Measurements from ENCODE around the gene RSL1D1. TPM values are rescaled to one million over a fixed set of nuclear protein-coding genes. Genes with fewer than 3 reads are reported as not detected.
"Not testable (repeated sequence)": the region's sequence is repeated elsewhere in the genome, so short reads cannot be mapped to it uniquely, and the experiment has no call there.

RSL1D1 gene
- polyA plus RNA-seq, 1 donor, result 321 TPM

- DNase-seq, result no peak
Measured at GRCh38 chr16:11843206-11843605, 8.1 kb downstream of the RSL1D1 start.

GRCh38 chr16:11841026-11841425, 10.3 kb downstream of the RSL1D1 start:
- DNase-seq, result no peak

- no peak for DNase-seq
Measured at GRCh38 chr16:11836650-11837244, 14.6 kb downstream of the RSL1D1 start.

- DNase-seq, result no peak
Measured at GRCh38 chr16:11835891-11836649, 15.3 kb downstream of the RSL1D1 start.

DNA sequence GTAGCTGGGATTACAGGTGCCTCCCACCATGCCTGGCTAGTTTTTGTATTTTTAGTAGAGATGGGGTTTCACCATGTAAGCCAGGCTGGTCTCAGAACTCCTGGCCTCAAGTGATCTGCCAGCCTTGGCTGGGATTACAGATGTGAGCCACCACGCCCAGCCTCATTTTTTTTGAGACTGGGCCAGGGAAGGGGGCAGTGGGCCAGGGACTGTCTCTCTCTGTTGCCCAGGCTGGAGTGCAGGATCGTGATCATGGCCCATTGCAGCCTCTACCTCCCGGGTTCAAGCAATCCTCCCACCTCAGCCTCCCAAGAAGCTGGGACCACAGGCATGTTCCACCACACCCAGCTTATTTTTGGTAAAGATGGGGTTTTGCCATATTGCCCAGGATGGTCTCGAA, 16.0 kb downstream of the RSL1D1 start:
- no peak for DNase-seq

DNA sequence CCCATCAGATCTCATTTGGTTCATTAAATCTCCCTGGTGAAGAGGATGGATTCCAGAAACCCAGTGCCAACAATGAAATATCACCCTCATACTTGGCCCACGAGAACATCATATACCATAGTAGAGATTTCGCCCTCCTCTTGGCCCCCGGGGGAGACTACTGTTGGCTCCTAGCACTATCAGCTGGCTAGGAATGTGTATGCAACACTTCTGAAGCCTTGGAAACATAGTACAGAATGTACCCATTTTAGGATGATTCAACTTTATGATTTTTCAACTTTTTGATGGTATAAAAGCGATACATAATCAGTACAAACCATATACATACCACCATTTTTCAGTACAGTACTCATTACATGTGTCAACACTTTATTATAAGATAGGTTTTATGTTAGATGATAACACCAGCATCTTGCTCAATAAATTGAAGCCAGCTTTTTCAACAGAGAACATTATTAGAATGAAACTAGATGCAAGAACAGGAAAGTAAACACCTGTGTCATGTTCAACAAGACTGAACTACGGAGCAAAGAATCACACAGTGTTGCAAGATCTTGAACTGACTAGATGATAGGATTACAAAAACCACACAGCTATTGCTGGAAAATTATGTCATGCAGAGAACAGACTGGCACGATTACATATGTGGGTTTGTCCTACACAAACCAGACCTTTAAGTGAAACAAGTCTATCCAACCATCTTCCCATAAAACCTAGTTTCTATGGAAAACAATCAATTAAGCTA, 17.2 kb downstream of the RSL1D1 start:
- DNase-seq, result no peak

DNA sequence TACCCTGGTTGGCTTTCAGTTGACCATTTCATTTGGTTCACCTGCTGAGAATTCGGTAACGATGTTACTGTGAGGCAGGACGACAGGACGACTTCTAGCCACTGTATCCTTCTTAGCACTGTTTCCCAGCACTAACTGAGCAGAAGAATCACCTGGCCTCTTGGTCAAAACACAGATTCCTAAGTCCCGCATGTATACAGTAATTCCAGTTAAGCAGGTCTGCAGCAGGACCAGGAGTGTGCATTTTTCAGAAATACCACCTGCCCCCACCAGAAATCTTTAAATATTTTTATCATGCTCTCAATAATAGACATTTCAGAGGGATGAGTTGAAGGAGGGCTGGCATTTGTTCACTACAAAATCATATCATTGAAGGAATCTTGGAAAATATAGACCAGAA, 22.6 kb downstream of the RSL1D1 start:
- no peak for DNase-seq

DNA sequence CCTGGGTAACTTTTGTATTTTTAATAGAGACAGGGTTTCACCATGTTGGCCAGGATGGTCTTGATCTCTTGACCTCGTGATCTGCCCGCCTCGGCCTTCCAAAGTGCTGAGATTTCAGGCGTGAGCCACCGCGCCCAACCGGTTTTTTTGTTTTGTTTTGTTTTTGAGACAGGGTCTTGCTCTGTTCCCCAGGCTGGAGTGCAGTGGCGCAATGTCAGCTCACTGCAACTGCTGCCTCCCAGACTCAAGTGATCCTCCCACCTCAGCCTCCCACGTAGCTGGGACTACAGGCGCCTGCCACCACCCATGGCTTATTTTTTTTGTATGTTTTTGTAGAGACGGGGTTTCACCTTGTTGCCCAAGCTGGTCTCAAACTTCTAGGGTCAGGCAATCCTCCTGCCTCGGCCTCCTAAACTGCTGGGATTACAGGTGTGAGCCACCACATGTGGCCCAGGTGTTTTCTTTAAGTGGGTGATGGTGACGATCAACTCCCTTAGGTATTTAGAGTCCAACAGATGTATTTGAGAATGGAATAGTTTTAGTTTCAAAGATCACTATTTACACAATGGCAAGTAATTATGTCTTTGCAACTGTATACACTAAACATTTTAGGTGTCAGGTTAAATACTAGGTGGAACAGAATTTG, 25.7 kb downstream of the RSL1D1 start:
- DNase-seq, result not testable (repeated sequence)

DNA sequence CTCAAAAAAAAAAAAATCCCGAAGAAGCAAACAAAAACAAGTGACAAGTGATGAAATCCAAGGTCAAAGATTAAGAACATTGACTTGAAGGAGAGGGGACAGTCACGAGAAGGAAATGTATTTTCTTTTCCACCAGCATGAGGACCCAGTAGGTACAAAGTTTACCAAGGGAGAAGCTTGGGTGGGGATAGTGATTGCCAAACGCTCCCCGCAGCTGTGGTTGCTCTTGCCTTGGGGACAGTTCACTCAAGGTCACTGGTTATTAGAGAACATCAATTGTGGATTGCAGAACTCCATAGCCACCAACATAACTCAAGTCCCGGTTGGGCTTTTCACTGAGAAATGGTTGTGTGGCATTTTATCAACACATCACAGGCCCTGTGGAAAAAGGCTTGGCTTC, 27.0 kb downstream of the RSL1D1 start:
- no peak for DNase-seq

- DNase-seq, result not testable (repeated sequence)
Measured at GRCh38 chr16:11823645-11824044, 27.7 kb downstream of the RSL1D1 start.

- no peak for DNase-seq
Measured at GRCh38 chr16:11819798-11820197, 31.5 kb downstream of the RSL1D1 start.

GRCh38 chr16:11818970-11819369, 32.4 kb downstream of the RSL1D1 start:
- DNase-seq, result not testable (repeated sequence)

DNA sequence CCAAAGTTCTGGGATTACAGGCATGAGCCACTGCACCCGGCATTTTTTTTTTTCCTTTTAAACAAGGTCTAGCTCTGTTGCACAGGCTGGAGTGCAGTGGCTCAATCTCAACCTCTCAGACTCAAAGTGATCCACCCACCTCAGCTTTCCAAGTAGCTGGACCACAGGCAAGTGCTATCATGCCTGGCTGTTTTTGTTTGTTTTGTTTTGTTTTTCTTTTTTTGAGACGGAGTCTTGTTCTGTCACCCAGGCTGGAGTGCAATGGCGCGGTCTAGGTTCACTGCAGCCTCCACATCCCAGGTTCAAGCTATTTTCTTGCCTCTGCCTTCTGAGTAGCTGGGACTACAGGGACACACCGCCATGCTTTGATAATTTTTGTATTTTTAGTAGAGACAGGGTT, 35.2 kb downstream of the RSL1D1 start:
- DNase-seq, result no peak

- not testable (repeated sequence) for DNase-seq
Measured at GRCh38 chr16:11814800-11815199, 36.5 kb downstream of the RSL1D1 start.

DNA sequence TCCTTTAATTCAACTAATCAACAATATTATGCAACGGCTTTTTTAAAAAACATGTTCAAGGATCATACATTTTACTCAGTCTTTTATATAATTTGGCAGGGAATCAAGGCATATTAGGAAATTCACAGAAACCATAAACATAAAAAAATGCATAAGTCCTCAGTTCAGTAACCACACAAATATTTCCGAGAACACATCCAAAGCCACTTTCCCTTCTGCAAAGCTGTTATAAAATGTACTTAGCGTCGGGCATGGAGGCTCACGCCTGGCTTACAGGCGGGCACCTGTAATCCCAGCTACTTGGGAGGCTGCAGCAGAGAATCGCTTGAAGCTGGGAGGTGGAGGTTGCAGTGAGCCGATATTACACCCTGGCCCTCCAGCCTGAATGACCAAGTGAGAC, 44.6 kb downstream of the RSL1D1 start:
- DNase-seq, result no peak

GRCh38 chr16:11805556-11805955, 45.8 kb downstream of the RSL1D1 start:
- DNase-seq, result no peak

DNA sequence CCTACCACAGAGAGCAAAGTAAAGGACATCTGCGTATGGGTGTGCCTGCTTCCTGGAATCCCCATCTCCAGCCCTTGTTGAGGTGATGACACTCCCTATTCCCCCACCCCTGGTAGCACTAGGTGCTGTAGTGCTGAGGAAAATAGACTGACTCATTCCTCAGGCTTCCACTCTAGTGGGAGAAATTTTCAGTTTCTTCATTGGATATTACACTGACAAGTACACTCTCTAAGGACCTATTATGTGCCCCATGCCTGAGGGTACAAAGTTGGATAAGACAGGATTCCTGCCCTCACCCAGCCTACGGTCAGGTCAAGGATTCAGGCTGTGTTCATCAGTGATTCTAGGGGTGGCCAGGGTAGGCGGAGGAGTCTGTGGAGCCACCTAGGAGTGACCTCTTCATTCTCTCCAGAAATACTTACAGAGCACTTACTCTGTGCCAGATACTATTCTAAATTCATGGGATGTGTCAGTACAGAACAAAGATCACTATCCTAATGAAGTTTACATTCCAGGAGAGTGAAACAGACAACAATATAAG, 49.8 kb downstream of the RSL1D1 start:
- DNase-seq, result no peak

GRCh38 chr16:11800382-11800718, 51.0 kb downstream of the RSL1D1 start:
- no peak for DNase-seq

GRCh38 chr16:11799509-11800381, 51.6 kb downstream of the RSL1D1 start:
- DNase-seq, result no peak

GRCh38 chr16:11799017-11799381, 52.3 kb downstream of the RSL1D1 start:
- DNase-seq, result no peak

DNA sequence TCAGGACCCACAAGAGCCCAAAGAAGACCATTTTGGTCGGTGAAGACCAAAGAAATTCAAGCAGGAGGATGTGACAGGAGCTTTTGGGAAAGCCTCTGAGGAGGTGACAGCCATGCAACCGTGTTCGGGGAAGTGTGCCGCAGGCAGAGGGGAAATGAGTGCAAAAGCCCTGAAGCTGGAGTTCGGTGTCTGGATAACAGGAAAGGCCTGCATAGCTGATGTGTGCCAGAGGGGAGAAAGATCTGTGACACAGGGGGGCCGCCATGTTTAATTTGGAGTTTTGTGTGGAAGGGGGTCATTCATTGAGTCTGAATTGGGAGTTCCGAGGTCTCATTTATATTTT, 53.4 kb downstream of the RSL1D1 start:
- no peak for DNase-seq

Data from hindlimb muscle (tissue), 1 donor.